ENCODE data around the gene AAGAB.

The AAGAB gene

GRCh38 chr15:67165254-67166253 lies 88.9 kb downstream of the AAGAB start:
- Histone ChIP-seq H3K27me3 (ENCODE audit: control insufficient read depth in 1 of 2, insufficient read depth in 2 of 2, low read length in 2 of 2) (no peaks in the 10 kb centered on the region), H3K27ac (ENCODE audit: low read depth, low read length) (no peak overlapping the region), H3K9ac (ENCODE audit: low read length) (no peak overlapping the region), H3K9me3 (ENCODE audit: low read length) (no peaks in the 10 kb centered on the region), H3K36me3 (ENCODE audit: insufficient read depth, low read length) (peaks cover 30% of the 10 kb centered on the region), H3K4me1 (ENCODE audit: insufficient read depth, low read length) (peaks cover 14% of the 10 kb centered on the region), H3K4me3 (ENCODE audit: low read depth in 1 of 2, low read length in 2 of 2) (no peak overlapping the region)

- Histone ChIP-seq H3K4me3 (ENCODE audit: low read depth in 1 of 2, low read length in 2 of 2) (no peak overlapping the region), H3K27me3 (ENCODE audit: control insufficient read depth in 1 of 2, insufficient read depth in 2 of 2, low read length in 2 of 2) (no peaks in the 10 kb centered on the region), H3K9ac (ENCODE audit: low read length) (no peak overlapping the region), H3K36me3 (ENCODE audit: insufficient read depth, low read length) (peaks cover 27% of the 10 kb centered on the region), H3K27ac (ENCODE audit: low read depth, low read length) (no peak overlapping the region), H3K4me1 (ENCODE audit: insufficient read depth, low read length) (peaks cover 14% of the 10 kb centered on the region), H3K9me3 (ENCODE audit: low read length) (no peaks in the 10 kb centered on the region)
Measured at GRCh38 chr15:67164811-67165253, 89.6 kb downstream of the AAGAB start.

GRCh38 chr15:67164401-67164791 lies 90.1 kb downstream of the AAGAB start:
- Histone ChIP-seq H3K27ac (ENCODE audit: low read depth, low read length) (no peak overlapping the region), H3K4me1 (ENCODE audit: insufficient read depth, low read length) (peaks cover 14% of the 10 kb centered on the region), H3K4me3 (ENCODE audit: low read depth in 1 of 2, low read length in 2 of 2) (no peak overlapping the region), H3K27me3 (ENCODE audit: control insufficient read depth in 1 of 2, insufficient read depth in 2 of 2, low read length in 2 of 2) (no peaks in the 10 kb centered on the region), H3K9ac (ENCODE audit: low read length) (no peak overlapping the region), H3K9me3 (ENCODE audit: low read length) (no peaks in the 10 kb centered on the region), H3K36me3 (ENCODE audit: insufficient read depth, low read length) (peaks cover 27% of the 10 kb centered on the region)

DNA sequence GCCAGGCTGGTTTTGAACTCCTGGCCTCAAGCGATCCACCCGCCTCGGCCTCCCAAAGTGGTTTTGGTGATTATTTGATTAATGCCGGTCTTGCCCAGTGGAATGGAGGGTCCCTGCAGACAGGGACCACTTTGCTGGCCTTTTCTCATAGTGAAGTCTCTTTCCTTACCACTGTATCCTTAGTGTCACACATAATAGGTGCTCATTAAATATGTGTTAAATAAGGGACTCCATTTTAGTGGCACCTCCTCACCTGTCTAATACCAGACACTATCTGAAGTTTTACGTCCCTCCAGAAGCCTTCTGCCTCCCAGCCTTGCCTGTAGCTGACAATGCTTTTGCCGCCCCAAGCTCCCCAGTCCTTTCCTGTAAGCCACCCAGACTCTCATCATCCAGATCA lies 91.3 kb downstream of the AAGAB start:
- H3K9me3 ChIP-seq (ENCODE audit: low read length) = no peaks in the 10 kb centered on the region
- H3K4me3 ChIP-seq (ENCODE audit: low read depth in 1 of 2, low read length in 2 of 2) = no peak overlapping the region
- H3K27ac ChIP-seq (ENCODE audit: low read depth, low read length) = no peak overlapping the region
- peaks cover 21% of the 10 kb centered on the region for H3K36me3 ChIP-seq (ENCODE audit: insufficient read depth, low read length)
- H3K27me3 ChIP-seq (ENCODE audit: control insufficient read depth in 1 of 2, insufficient read depth in 2 of 2, low read length in 2 of 2) = no peaks in the 10 kb centered on the region
- no peak overlapping the region for H3K9ac ChIP-seq (ENCODE audit: low read length)
- peaks cover 13% of the 10 kb centered on the region for H3K4me1 ChIP-seq (ENCODE audit: insufficient read depth, low read length)

GRCh38 chr15:67161881-67162280 lies 92.6 kb downstream of the AAGAB start:
- Histone ChIP-seq H3K36me3 (ENCODE audit: insufficient read depth, low read length) (peaks cover 18% of the 10 kb centered on the region), H3K9me3 (ENCODE audit: low read length) (no peaks in the 10 kb centered on the region), H3K27ac (ENCODE audit: low read depth, low read length) (no peak overlapping the region), H3K4me1 (ENCODE audit: insufficient read depth, low read length) (peaks cover 12% of the 10 kb centered on the region), H3K27me3 (ENCODE audit: control insufficient read depth in 1 of 2, insufficient read depth in 2 of 2, low read length in 2 of 2) (no peaks in the 10 kb centered on the region), H3K9ac (ENCODE audit: low read length) (no peak overlapping the region), H3K4me3 (ENCODE audit: low read depth in 1 of 2, low read length in 2 of 2) (no peak overlapping the region)

GRCh38 chr15:67161412-67161811 lies 93.0 kb downstream of the AAGAB start:
- Histone ChIP-seq H3K27me3 (ENCODE audit: control insufficient read depth in 1 of 2, insufficient read depth in 2 of 2, low read length in 2 of 2) (no peaks in the 10 kb centered on the region), H3K27ac (ENCODE audit: low read depth, low read length) (no peak overlapping the region), H3K36me3 (ENCODE audit: insufficient read depth, low read length) (peaks cover 14% of the 10 kb centered on the region), H3K9me3 (ENCODE audit: low read length) (no peaks in the 10 kb centered on the region), H3K4me1 (ENCODE audit: insufficient read depth, low read length) (peaks cover 12% of the 10 kb centered on the region), H3K4me3 (ENCODE audit: low read depth in 1 of 2, low read length in 2 of 2) (no peak overlapping the region), H3K9ac (ENCODE audit: low read length) (no peak overlapping the region)

DNA sequence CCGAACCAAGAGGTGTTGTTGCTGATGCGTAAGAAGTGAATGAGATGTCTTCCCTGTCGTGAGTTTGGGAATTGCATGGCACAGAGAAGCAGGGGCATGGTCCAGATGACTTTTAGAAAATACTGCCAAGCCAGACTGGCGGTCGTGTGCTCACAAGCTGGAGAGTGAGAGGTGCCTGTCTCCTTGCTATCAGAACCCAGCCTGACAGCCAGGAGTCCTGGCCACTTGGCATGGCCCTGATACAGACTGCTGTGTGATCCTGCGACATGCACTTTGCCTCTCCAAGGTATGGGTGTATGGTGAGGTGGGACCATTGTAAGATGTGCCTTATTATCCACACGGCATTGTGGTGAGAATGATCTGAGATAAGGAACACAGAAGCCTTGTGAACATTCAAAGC lies 96.1 kb downstream of the AAGAB start:
- no peaks in the 10 kb centered on the region for H3K9me3 ChIP-seq (ENCODE audit: low read length)
- H3K27ac ChIP-seq (ENCODE audit: low read depth, low read length) = no peak overlapping the region
- H3K27me3 ChIP-seq (ENCODE audit: control insufficient read depth in 1 of 2, insufficient read depth in 2 of 2, low read length in 2 of 2) = no peaks in the 10 kb centered on the region
- H3K36me3 ChIP-seq (ENCODE audit: insufficient read depth, low read length) = no peaks in the 10 kb centered on the region
- no peak overlapping the region for H3K4me3 ChIP-seq (ENCODE audit: low read depth in 1 of 2, low read length in 2 of 2)
- peaks cover 12% of the 10 kb centered on the region for H3K4me1 ChIP-seq (ENCODE audit: insufficient read depth, low read length)
- H3K9ac ChIP-seq (ENCODE audit: low read length) = no peak overlapping the region

- H3K36me3 ChIP-seq (ENCODE audit: insufficient read depth, low read length) = no peaks in the 10 kb centered on the region
- peaks cover 12% of the 10 kb centered on the region for H3K4me1 ChIP-seq (ENCODE audit: insufficient read depth, low read length)
- no peak overlapping the region for H3K9ac ChIP-seq (ENCODE audit: low read length)
- no peaks in the 10 kb centered on the region for H3K9me3 ChIP-seq (ENCODE audit: low read length)
- H3K27ac ChIP-seq (ENCODE audit: low read depth, low read length) = no peak overlapping the region
- no peaks in the 10 kb centered on the region for H3K27me3 ChIP-seq (ENCODE audit: control insufficient read depth in 1 of 2, insufficient read depth in 2 of 2, low read length in 2 of 2)
- H3K4me3 ChIP-seq (ENCODE audit: low read depth in 1 of 2, low read length in 2 of 2) = no peak overlapping the region
Measured at GRCh38 chr15:67157521-67158252, 96.8 kb downstream of the AAGAB start.

DNA sequence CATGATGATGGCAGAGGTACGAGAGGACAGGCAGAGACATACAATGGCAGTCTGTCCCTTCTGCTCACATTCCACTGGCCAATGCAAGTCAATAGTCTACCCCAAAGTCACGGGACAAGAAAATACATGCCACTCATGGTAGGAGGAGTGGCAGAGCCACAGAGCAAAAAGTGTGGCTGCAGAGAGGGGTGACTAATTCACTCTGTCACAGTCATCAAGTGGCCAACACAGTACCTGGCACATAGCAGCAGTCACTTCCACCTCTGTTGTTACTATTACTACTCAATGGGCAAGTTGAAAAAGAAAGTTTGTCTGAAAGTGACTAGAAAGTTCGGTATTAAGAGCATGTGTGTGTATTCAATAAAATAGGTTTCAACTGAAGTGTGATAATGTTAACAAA lies 97.6 kb downstream of the AAGAB start:
- H3K9ac ChIP-seq (ENCODE audit: low read length) = no peak overlapping the region
- no peaks in the 10 kb centered on the region for H3K9me3 ChIP-seq (ENCODE audit: low read length)
- peaks cover 12% of the 10 kb centered on the region for H3K4me1 ChIP-seq (ENCODE audit: insufficient read depth, low read length)
- no peak overlapping the region for H3K4me3 ChIP-seq (ENCODE audit: low read depth in 1 of 2, low read length in 2 of 2)
- no peaks in the 10 kb centered on the region for H3K27me3 ChIP-seq (ENCODE audit: control insufficient read depth in 1 of 2, insufficient read depth in 2 of 2, low read length in 2 of 2)
- no peaks in the 10 kb centered on the region for H3K36me3 ChIP-seq (ENCODE audit: insufficient read depth, low read length)
- H3K27ac ChIP-seq (ENCODE audit: low read depth, low read length) = no peak overlapping the region

GRCh38 chr15:67156426-67156825 lies 98.0 kb downstream of the AAGAB start:
- H3K36me3 ChIP-seq (ENCODE audit: insufficient read depth, low read length) = no peaks in the 10 kb centered on the region
- H3K27me3 ChIP-seq (ENCODE audit: control insufficient read depth in 1 of 2, insufficient read depth in 2 of 2, low read length in 2 of 2) = no peaks in the 10 kb centered on the region
- H3K4me1 ChIP-seq (ENCODE audit: insufficient read depth, low read length) = peaks cover 12% of the 10 kb centered on the region
- no peaks in the 10 kb centered on the region for H3K9me3 ChIP-seq (ENCODE audit: low read length)
- H3K27ac ChIP-seq (ENCODE audit: low read depth, low read length) = no peak overlapping the region
- H3K4me3 ChIP-seq (ENCODE audit: low read depth in 1 of 2, low read length in 2 of 2) = no peak overlapping the region
- no peak overlapping the region for H3K9ac ChIP-seq (ENCODE audit: low read length)

- Histone ChIP-seq H3K36me3 (ENCODE audit: insufficient read depth, low read length) (no peaks in the 10 kb centered on the region), H3K27ac (ENCODE audit: low read depth, low read length) (no peak overlapping the region), H3K4me1 (ENCODE audit: insufficient read depth, low read length) (peaks cover 24% of the 10 kb centered on the region), H3K9me3 (ENCODE audit: low read length) (no peaks in the 10 kb centered on the region), H3K9ac (ENCODE audit: low read length) (no peak overlapping the region), H3K27me3 (ENCODE audit: control insufficient read depth in 1 of 2, insufficient read depth in 2 of 2, low read length in 2 of 2) (no peaks in the 10 kb centered on the region), H3K4me3 (ENCODE audit: low read depth in 1 of 2, low read length in 2 of 2) (no peak overlapping the region)
Measured at GRCh38 chr15:67154249-67154648, 100.2 kb downstream of the AAGAB start.
